HG03457 (cell line): ENCODE data around the gene CADPS2.
"Not testable (repeated sequence)": the region's sequence is repeated elsewhere in the genome, so short reads cannot be mapped to it uniquely, and the experiment has no call there.

Experiments
- ATAC-seq: cut with Tn5 transposase; IDR thresholded peaks from one replicate; pipeline ENCODE4 v1.9.1; 2021; ENCODE audit warnings: moderate number of reproducible peaks; ENCODE audit not compliant: unreplicated experiment

Gene CADPS2

GRCh38 chr7:122717356-122718089, 168.7 kb downstream of the CADPS2 start:
- ATAC-seq = no peak

GRCh38 chr7:122715183-122715582, 171.1 kb downstream of the CADPS2 start:
- no peak for ATAC-seq

GRCh38 chr7:122710916-122711315, 175.3 kb downstream of the CADPS2 start:
- ATAC-seq = no peak

GRCh38 chr7:122709930-122710646, 176.2 kb downstream of the CADPS2 start:
- ATAC-seq = no peak

- ATAC-seq = no peak
These were observed 179.4 kb downstream of the CADPS2 start for GRCh38 chr7:122706836-122707235.

GRCh38 chr7:122702872-122703510, 183.3 kb downstream of the CADPS2 start, which contains the start of gene RNF148:
TSS of gene RNF148 (minus strand) at chr7:122702922. CDS start at chr7:122702750, 172 bp downstream.
- ATAC-seq = no peak

- ATAC-seq = no peak
These were observed 187.2 kb downstream of the CADPS2 start, which contains the start of gene RNF133 for GRCh38 chr7:122699017-122699416. TSS of gene RNF133 (minus strand) at chr7:122699117. CDS start at chr7:122698918, 199 bp downstream.

GRCh38 chr7:122695816-122696215, 190.4 kb downstream of the CADPS2 start:
- ATAC-seq = no peak

GRCh38 chr7:122694697-122695096, 191.6 kb downstream of the CADPS2 start:
- no peak for ATAC-seq

- no peak for ATAC-seq
These were observed 193.4 kb downstream of the CADPS2 start for GRCh38 chr7:122692769-122693309.

GRCh38 chr7:122691569-122692235, 194.6 kb downstream of the CADPS2 start:
- ATAC-seq = no peak

- no peak for ATAC-seq
These were observed 196.7 kb downstream of the CADPS2 start for GRCh38 chr7:122689346-122690109.

- no peak for ATAC-seq
These were observed 197.8 kb downstream of the CADPS2 start for GRCh38 chr7:122688400-122688998.

- ATAC-seq = no peak
These were observed 199.8 kb downstream of the CADPS2 start for GRCh38 chr7:122686360-122686878.

- no peak for ATAC-seq
These were observed 201.8 kb downstream of the CADPS2 start for GRCh38 chr7:122684504-122684903.

GRCh38 chr7:122682815-122683550, 203.3 kb downstream of the CADPS2 start:
- no peak for ATAC-seq

- ATAC-seq = not testable (repeated sequence)
These were observed 205.1 kb downstream of the CADPS2 start for GRCh38 chr7:122681186-122681585.

GRCh38 chr7:122679813-122680212, 206.4 kb downstream of the CADPS2 start:
- ATAC-seq = no peak

GRCh38 chr7:122679269-122679709, 207.0 kb downstream of the CADPS2 start:
- ATAC-seq = not testable (repeated sequence)
